Astrocyte of the spinal cord (primary cell): ENCODE data around the gene KANSL1.
A peak's percentile ranks its signal among the peaks of the same experiment; 100 is the strongest.

Source experiments
- DNase-seq: peaks from one replicate; pipeline ENCODE4 v3.0.0; 2011; ENCODE audit warnings: low read depth, low spot score
- H3K4me3 ChIP-seq: 2 replicates; pipeline ENCODE4 v1.5.1; 2011; ENCODE audit warnings: low read depth, mild to moderate bottlenecking, low read length, moderate library complexity
- CTCF ChIP-seq: IDR thresholded peaks from 2 replicates; pipeline ENCODE4 v1.5.1; 2012; ENCODE audit warnings: low read depth, mild to moderate bottlenecking, low read length, inconsistent platforms
- in situ Hi-C: cut with HindIII; loops from 2 replicates; pipeline ENCODE4 v1.10.0; 2017; ENCODE audit warnings: low sequenced_read_pairs

The KANSL1 gene

GRCh38 chr17:46013502-46014165 is 179.6 kb downstream of the KANSL1 start:
- no peak overlapping the region for H3K4me3 ChIP-seq
- in situ Hi-C loops, result no loop called here
- DNase-seq, result peak; percentile 24
- TF ChIP-seq CTCF, result no peak

GRCh38 chr17:46013127-46013501 is 180.1 kb downstream of the KANSL1 start:
- in situ Hi-C loops, result no loop called here
- TF ChIP-seq CTCF, result no peak
- H3K4me3 ChIP-seq, result no peak overlapping the region
- no peak for DNase-seq

GRCh38 chr17:46012506-46013079 is 180.6 kb downstream of the KANSL1 start:
- H3K4me3 ChIP-seq, result no peak overlapping the region
- no peak for DNase-seq
- no peak for TF ChIP-seq CTCF
- in situ Hi-C loops, result no loop called here

DNA sequence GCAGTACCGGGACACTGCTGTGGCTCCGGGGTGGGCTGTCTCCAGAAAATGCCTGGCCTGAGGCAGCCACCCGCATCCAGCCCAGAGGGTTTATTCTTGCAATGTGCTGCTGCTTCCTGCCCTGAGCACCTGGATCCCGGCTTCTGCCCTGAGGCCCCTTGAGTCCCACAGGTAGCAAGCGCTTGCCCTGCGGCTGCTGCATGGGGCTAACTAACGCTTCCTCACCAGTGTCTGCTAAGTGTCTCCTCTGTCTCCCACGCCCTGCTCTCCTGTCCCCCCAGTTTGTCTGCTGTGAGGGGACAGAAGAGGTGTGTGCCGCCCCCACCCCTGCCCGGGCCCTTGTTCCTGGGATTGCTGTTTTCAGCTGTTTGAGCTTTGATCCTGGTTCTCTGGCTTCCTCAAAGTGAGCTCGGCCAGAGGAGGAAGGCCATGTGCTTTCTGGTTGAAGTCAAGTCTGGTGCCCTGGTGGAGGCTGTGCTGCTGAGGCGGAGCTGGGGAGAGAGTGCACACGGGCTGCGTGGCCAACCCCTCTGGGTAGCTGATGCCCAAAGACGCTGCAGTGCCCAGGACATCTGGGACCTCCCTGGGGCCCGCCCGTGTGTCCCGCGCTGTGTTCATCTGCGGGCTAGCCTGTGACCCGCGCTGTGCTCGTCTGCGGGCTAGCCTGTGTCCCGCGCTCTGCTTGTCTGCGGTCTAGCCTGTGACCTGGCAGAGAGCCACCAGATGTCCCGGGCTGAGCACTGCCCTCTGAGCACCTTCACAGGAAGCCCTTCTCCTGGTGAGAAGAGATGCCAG is 181.3 kb downstream of the KANSL1 start:
- DNase-seq, result no peak
- in situ Hi-C loops, result no loop called here
- TF ChIP-seq CTCF, result no peak
- no peak overlapping the region for H3K4me3 ChIP-seq

GRCh38 chr17:46010597-46011186 is 182.5 kb downstream of the KANSL1 start:
- in situ Hi-C loops, result no loop called here

More at GRCh38 chr17:46010597-46011186, 182.5 kb downstream of the KANSL1 start:
- no peak for TF ChIP-seq CTCF
- H3K4me3 ChIP-seq, result no peak overlapping the region
- DNase-seq, result no peak
